ENCODE results near the gene TERT. TPM values are rescaled to one million over a fixed set of nuclear protein-coding genes. Genes with fewer than 3 reads are reported as not detected.
"Not testable (repeated sequence)": the region's sequence is repeated elsewhere in the genome, so short reads cannot be mapped to it uniquely, and the experiment has no call there.

The TERT gene
- polyA plus RNA-seq, 3 donors from 2014 or later: not detected

DNA sequence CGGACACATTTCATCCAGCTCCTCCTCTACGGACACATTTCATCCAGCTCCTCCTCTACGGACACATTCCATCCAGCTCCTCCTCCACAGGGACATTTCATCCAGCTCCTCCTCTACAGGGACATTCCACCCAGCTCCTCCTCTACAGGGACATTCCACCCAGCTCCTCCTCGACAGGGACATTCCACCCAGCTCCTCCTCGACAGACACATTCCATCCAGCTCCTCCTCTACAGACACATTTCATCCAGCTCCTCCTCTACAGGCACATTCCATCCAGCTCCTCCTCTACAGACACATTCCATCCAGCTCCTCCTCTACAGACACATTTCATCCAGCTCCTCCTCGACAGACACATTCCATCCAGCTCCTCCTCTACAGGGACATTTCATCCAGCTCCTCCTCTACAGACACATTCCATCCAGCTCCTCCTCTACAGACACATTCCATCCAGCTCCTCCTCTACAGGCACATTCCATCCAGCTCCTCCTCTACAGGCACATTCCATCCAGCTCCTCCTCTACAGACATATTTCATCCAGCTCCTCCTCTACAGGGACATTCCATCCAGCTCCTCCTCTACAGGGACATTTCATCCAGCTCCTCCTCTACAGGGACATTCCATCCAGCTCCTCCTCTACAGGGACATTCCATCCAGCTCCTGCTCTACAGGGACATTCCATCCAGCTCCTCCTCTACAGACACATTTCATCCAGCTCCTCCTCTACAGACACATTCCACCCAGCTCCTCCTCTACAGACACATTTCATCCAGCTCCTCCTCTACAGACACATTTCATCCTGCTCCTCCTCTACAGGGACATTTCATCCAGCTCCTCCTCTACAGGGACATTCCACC lies 32.3 kb upstream of the TERT start:
- not testable (repeated sequence) for H3K27ac Mint-ChIP-seq; DNase-seq; H3K27me3 Mint-ChIP-seq (ENCODE audit: low read depth in 3 of 3); H3K9me3 Mint-ChIP-seq; H3K4me3 Mint-ChIP-seq
- peaks cover 9 to 35% (median 22%) of the 10 kb centered on the region in 3 donors for H3K36me3 Mint-ChIP-seq
- H3K4me1 Mint-ChIP-seq: peaks cover 3 to 15% of the 10 kb centered on the region in 2 donors

DNA sequence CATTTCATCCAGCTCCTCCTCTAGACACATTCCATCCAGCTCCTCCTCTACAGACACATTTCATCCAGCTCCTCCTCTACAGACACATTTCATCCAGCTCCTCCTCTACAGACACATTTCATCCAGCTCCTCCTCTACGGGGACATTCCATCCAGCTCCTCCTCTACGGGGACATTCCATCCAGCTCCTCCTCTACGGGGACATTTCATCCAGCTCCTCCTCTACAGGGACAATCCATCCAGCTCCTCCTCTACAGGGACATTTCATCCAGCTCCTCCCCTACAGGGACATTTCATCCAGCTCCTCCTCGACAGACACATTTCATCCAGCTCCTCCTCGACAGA lies 31.6 kb upstream of the TERT start:
- H3K4me3 Mint-ChIP-seq; H3K27me3 Mint-ChIP-seq (ENCODE audit: low read depth in 3 of 3); H3K27ac Mint-ChIP-seq; H3K9me3 Mint-ChIP-seq; DNase-seq: not testable (repeated sequence)
- peaks cover 3 to 15% of the 10 kb centered on the region in 2 donors for H3K4me1 Mint-ChIP-seq
- peaks cover 11 to 35% (median 21%) of the 10 kb centered on the region in 3 donors for H3K36me3 Mint-ChIP-seq

DNA sequence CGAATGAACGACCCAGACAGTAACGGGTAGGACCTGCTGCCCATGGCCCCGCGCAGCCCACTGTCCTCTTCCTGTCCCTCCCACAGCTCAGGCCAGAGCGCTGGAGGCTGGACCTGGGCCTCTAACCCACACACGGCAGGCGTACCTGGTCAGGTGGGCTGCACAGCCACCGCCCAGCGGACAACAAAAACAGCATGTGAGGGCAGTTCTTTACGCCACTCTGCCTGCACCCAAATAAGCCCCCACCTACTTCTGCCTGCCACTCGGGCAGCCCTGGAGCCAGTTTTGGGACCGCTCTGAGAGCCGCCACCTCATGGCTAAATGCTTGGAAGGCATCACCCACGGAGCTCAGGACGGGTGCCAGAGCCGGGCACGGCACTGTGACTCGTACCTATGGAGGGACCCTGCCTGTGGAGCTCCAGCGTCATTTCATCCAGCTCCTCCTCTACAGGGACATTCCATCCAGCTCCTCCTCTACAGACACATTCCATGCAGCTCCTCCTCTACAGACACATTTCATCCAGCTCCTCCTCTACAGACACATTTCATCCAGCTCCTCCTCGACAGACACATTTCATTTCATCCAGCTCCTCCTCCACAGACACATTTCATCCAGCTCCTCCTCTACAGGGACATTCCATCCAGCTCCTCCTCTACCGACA lies 31.1 kb upstream of the TERT start:
- Mint-ChIP-seq H3K36me3 (peaks cover 16 to 40% (median 25%) of the 10 kb centered on the region in 3 donors), H3K4me1 (peaks cover 3 to 15% of the 10 kb centered on the region in 2 donors), H3K27ac (peak overlapping the region in 1 of 6 donors; percentile 46), H3K4me3 (no peak overlapping the region), H3K9me3 (no peaks in the 10 kb centered on the region), H3K27me3 (ENCODE audit: low read depth in 3 of 3) (peaks cover 0 to 4% (median 0%) of the 10 kb centered on the region in 3 donors)
- DNase-seq: no peak

DNA sequence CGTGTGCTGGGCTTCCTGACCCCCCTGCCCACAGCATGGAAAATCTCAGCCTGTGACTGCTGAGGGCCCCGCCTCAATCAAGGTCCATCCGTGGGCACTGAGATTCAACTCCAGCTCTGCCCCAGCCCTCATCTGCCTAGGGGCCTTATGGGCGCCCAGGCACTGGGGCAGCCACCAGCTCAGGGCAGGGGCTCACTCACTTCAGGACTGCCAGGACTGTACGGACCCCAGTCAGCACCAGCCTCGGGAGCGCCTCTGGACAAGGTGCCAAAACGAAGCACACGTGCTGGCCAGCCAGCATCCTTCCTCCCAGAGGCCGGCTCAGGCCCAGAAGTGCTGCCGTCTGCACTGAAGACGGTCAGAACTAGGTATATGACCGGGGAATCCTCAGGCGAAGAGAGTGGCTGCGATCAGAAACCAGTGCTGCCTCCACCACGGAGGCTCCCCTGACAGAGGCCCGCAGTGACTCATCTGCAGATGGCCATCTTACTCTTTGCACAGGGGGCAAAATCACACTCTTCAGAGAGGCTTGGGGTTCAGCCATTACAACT lies 30.4 kb upstream of the TERT start:
- peaks cover 3 to 15% of the 10 kb centered on the region in 2 donors for H3K4me1 Mint-ChIP-seq
- H3K27ac Mint-ChIP-seq: no peak overlapping the region
- H3K27me3 Mint-ChIP-seq (ENCODE audit: low read depth in 3 of 3): peaks cover 0 to 2% (median 2%) of the 10 kb centered on the region in 3 donors
- DNase-seq: no peak
- no peak overlapping the region for H3K4me3 Mint-ChIP-seq
- peaks cover 20 to 48% (median 31%) of the 10 kb centered on the region in 3 donors for H3K36me3 Mint-ChIP-seq
- H3K9me3 Mint-ChIP-seq: no peaks in the 10 kb centered on the region

DNA sequence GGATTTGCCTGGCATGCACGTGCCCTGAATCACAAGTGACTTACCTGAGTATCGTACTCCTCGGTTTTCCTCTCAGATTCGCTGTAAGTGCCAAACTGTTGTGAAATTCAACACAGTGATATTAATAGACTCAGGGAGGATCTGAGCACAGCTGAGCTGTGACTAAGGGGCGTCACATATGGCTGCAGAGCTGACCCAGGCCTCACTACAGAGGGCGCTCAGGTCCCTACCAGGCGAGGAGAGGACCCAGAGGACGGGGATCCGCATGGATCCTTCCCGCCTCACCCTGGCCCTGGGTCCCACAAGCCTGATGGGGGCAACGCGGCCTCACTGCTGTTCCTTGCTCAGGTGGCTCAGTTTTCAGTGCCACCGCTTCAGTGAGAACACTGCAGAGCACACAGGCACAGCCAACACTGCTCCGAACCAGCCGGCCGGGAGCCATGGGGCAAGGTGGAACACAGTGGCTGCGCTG lies 29.9 kb upstream of the TERT start:
- Mint-ChIP-seq H3K4me1 (peaks cover 3 to 15% of the 10 kb centered on the region in 2 donors), H3K36me3 (peaks cover 23 to 51% (median 34%) of the 10 kb centered on the region in 3 donors), H3K9me3 (no peaks in the 10 kb centered on the region), H3K27me3 (ENCODE audit: low read depth in 3 of 3) (peaks cover 0 to 2% (median 2%) of the 10 kb centered on the region in 3 donors), H3K4me3 (no peak overlapping the region), H3K27ac (no peak overlapping the region)
- DNase-seq: no peak

DNA sequence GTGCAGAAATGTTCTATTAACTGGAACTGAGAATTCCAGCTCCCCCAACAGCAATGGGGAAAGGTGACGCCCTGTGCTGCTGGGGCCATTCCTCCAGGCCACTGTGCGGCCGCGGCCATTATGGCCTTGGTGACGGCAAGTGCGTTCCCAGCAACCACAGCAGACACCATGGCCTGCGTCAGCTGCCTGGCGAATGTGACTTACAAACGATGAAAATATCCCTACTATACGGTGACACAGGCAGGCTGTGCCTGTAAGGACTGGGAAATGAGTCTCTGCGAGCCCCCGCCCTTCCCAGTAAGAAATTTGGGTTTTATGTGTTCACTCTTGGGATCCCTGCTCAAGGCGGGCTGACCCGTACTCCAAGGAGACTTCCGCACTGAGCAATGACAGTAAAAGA lies 29.4 kb upstream of the TERT start:
- no peak for DNase-seq
- Mint-ChIP-seq H3K36me3 (peaks cover 25 to 54% (median 34%) of the 10 kb centered on the region in 3 donors), H3K4me3 (no peak overlapping the region), H3K27me3 (ENCODE audit: low read depth in 3 of 3) (peaks cover 0 to 3% (median 2%) of the 10 kb centered on the region in 3 donors), H3K4me1 (peaks cover 3 to 15% of the 10 kb centered on the region in 2 donors), H3K27ac (no peak overlapping the region), H3K9me3 (no peaks in the 10 kb centered on the region)

DNA sequence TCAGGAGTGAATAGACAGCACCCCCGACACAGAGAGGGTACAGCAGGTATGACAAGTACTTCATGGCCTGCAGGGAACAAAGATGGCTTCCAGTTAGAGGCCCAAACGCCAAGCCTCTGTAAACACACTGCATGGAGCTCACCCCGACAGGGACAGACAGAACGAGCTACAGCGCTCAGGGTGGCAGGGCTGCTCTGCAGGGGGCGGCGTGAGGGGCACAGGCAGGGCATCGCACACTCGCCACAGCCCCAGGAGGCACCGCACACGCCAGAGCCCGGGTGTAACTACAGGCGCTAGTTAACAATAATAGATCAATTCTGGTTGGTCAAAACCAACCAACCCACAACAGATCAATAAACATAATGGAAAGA lies 28.9 kb upstream of the TERT start:
- Mint-ChIP-seq H3K4me3 (no peak overlapping the region), H3K36me3 (peaks cover 29 to 55% (median 34%) of the 10 kb centered on the region in 3 donors), H3K27ac (no peak overlapping the region), H3K27me3 (ENCODE audit: low read depth in 3 of 3) (peaks cover 0 to 3% (median 2%) of the 10 kb centered on the region in 3 donors), H3K4me1 (peaks cover 3 to 15% of the 10 kb centered on the region in 2 donors), H3K9me3 (no peaks in the 10 kb centered on the region)
- DNase-seq: no peak

DNA sequence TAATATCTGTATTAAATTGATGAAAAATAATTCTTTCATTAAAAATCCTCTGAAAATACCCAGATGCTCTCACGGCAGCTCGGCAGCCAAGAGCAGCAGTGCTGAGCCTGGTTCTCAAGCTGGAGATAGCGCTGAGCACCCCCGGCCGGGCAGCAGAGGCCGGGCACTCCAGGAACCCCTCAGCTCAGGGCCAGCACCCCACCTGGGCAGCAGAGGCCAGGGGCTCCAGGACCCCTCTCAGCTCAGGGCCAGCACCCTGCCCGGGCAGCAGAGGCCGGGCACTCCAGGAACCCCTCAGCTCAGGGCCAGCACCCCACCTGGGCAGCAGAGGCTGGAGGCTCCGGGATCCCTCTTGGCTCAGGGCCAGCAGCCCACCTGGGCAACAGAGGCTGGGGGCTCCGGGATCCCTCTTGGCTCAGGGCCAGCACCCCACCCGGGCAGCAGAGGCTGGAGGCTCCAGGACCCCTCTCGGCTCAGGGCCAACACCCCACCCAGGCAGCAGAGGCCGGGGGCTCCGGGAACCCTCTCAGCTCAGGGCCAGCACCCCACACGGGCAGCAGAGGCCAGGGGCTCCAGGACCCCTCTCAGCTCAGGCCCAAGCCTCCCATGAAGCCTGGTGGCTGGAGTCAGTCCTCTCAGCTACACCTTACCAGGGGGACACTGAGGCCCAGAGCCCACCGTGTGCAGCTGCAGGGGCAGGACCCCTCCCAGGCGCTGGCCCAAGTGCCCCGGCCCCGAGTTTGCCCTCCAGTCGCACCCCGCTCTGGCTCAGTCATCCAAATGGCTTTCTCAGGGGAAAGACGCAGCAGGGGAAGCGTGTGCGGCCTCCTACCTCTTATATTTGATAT lies 28.3 kb upstream of the TERT start:
- Mint-ChIP-seq H3K9me3 (no peaks in the 10 kb centered on the region), H3K4me3 (no peak overlapping the region), H3K36me3 (peaks cover 34 to 55% (median 34%) of the 10 kb centered on the region in 3 donors), H3K27me3 (ENCODE audit: low read depth in 3 of 3) (peaks cover 0 to 3% (median 2%) of the 10 kb centered on the region in 3 donors), H3K27ac (no peak overlapping the region), H3K4me1 (peaks cover 0 to 10% of the 10 kb centered on the region in 2 donors)
- no peak for DNase-seq

DNA sequence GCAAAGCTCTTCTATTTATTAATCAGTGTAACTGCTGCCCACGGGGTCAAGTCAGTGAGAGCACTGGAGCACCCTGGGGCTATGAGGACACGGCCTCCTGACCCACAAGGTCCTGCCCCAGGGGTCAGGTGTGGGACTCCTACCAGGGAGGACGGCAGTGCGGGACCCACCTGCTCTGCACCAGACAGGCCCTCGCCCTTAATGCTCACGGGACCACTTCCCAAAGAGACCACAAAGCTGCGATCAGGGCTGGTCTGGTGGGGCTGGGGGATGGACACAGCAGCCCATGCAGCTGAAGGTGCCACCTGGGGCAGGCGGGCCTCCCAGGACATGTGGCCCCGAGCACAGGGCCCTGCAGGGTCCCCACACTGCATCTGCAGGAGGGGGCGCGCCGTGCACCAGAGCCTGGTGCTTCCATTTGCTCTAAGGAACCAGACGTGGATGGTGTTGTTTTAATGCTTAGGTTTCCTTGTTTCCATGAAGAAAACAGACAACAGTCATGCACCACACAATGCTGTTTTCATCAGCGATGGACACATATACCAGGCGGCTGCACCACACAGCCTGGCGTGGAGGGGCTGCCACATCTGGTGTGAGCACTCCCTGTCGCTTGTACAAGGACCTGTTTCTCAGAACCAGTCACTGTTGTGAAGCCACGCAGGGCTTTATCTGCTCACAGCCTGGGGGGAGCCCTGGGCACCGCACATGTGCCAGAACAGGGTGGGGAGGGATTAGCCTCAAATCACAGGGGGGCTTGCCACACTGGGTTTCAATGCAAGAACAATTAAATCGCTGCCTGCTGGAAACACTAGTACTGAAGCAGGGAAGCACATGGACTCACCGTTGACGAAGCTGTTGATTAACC lies 27.4 kb upstream of the TERT start:
- peaks cover 0 to 5% (median 4%) of the 10 kb centered on the region in 3 donors for H3K27me3 Mint-ChIP-seq (ENCODE audit: low read depth in 3 of 3)
- no peak for DNase-seq
- H3K27ac Mint-ChIP-seq: no peak overlapping the region
- H3K4me3 Mint-ChIP-seq: no peak overlapping the region
- no peaks in the 10 kb centered on the region for H3K9me3 Mint-ChIP-seq
- peaks cover 3 to 14% of the 10 kb centered on the region in 2 donors for H3K4me1 Mint-ChIP-seq
- peaks cover 39 to 62% (median 42%) of the 10 kb centered on the region in 3 donors for H3K36me3 Mint-ChIP-seq

DNA sequence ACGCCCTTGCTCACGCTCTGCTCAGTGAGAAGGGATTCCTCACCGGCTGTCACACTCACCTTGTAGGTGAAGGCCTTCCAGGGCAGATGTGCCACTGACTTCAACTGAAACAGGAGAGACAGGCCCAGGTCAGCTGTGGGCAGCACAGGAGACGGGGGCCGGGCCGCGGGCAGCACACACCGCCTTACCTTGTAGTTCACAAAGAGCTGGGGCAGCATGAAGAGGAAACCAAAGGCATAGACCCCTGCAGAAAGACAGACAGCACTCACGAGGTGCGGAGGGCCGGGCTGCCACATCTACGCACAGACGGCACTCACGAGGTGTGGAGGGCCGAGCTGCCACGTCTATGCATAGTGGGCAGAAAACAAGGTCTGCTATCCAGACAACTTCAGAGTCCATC lies 26.7 kb upstream of the TERT start:
- DNase-seq: no peak
- H3K27ac Mint-ChIP-seq: no peak overlapping the region

DNA sequence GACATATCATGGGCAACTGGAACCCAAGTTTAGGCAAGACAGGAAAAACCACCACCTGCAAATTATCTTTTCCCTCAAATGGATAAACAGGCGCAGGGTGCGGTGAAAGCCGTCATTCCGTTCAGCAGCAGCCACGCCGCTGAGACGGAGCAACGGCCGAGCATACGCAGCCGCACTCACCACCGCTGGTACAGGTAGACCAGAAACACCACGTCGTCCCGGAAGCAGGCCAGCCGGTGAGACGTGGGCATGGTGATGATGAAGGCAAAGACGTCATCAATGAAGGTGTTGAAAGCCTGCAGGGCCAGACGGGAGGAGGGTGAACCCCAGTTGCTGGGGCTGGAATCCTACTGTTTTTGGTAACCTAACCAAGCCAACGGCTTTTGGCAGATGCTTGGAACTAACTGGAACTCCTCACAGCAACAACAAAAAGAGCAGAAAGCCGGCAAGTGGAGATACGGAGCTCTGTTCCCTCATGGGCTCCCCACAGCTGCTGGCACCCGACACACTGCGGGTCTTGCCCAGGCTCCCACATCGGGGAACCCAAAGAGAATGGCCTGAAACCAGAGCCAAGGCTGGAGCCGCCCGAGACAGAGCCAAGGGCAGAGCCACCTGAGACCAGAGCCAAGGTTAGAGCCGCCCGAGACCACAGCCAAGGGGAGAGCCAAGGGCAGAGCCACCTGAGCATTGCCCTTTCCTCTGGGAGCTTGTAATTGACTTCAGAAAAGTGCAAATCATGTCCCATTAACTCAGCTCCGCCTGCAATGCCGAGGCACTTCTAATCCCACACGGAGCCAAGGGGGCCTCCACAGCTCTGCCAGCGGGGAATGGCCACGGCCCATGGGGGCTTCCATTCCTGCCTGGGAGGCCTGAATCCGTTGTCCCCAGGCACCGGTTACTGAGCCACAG lies 25.8 kb upstream of the TERT start:
- peaks cover 0 to 9% (median 5%) of the 10 kb centered on the region in 3 donors for H3K27me3 Mint-ChIP-seq (ENCODE audit: low read depth in 3 of 3)
- H3K9me3 Mint-ChIP-seq: no peaks in the 10 kb centered on the region
- no peak overlapping the region for H3K4me3 Mint-ChIP-seq
- peaks cover 17 to 20% of the 10 kb centered on the region in 2 donors for H3K4me1 Mint-ChIP-seq
- peaks cover 36 to 59% (median 46%) of the 10 kb centered on the region in 3 donors for H3K36me3 Mint-ChIP-seq
- H3K27ac Mint-ChIP-seq: no peak overlapping the region
- DNase-seq: no peak

More for the DNA sequence above, 26.7 kb upstream of the TERT start:
- peaks cover 8 to 17% of the 10 kb centered on the region in 2 donors for H3K4me1 Mint-ChIP-seq
- H3K27me3 Mint-ChIP-seq (ENCODE audit: low read depth in 3 of 3): peaks cover 0 to 6% (median 5%) of the 10 kb centered on the region in 3 donors
- peaks cover 43 to 61% (median 46%) of the 10 kb centered on the region in 3 donors for H3K36me3 Mint-ChIP-seq
- H3K4me3 Mint-ChIP-seq: no peak overlapping the region
- no peaks in the 10 kb centered on the region for H3K9me3 Mint-ChIP-seq

All from immature natural killer cell (primary cell).